DOHH2 (cell line): ENCODE measurements around the gene UBXN10.

ENCODE experiments used
- CTCF ChIP-seq: fragments of 200-600 bp; sonication (generic); IDR thresholded peaks from one replicate; pipeline ENCODE4 v1.5.1; 2014; ENCODE audit warnings: antibody characterized with exemption, mild to moderate bottlenecking, low read depth, low read length; ENCODE audit not compliant: poor library complexity, severe bottlenecking
- EZH2phosphoT487 ChIP-seq: fragments of 200-600 bp; sonication (generic); IDR thresholded peaks from 2 replicates; pipeline ENCODE4 v1.6.1; 2017; ENCODE audit warnings: borderline replicate concordance, mild to moderate bottlenecking, antibody characterized with exemption, low read length, moderate library complexity, mixed read lengths

- TF ChIP-seq CTCF (no peak), EZH2phosphoT487 (no peak)
These were observed 1.4 kb downstream of the UBXN10 start for GRCh38 chr1:20187103-20187812.
